WTC11 (cell line): Measurements from ENCODE around the gene NPAS3.

ENCODE experiments used
- ATF1 ChIP-seq: sonication (generic); formaldehyde crosslinking; IDR thresholded peaks from 2 replicates; pipeline ENCODE4 v1.8.1; 2023; ENCODE audit warnings: mild to moderate bottlenecking, moderate library complexity, missing genetic modification reagents
- CREM ChIP-seq: sonication (generic); formaldehyde crosslinking; IDR thresholded peaks from 2 replicates; pipeline ENCODE4 v1.8.1; 2022; ENCODE audit warnings: mild to moderate bottlenecking, missing genetic modification reagents, moderate library complexity
- ESRRA ChIP-seq: sonication (generic); formaldehyde crosslinking; IDR thresholded peaks from 2 replicates; pipeline ENCODE4 v1.8.1; 2022; ENCODE audit warnings: mild to moderate bottlenecking, missing genetic modification reagents, borderline replicate concordance
- HMGA2 ChIP-seq: fragments of 250-450 bp; sonication (Bioruptor Pico); IDR thresholded peaks from 2 replicates; pipeline ENCODE4 v1.4.0; 2021; ENCODE audit warnings: mild to moderate bottlenecking, moderate library complexity
- MXD4 ChIP-seq: fragments of 250-450 bp; sonication (Bioruptor Pico); IDR thresholded peaks from 2 replicates; pipeline ENCODE4 v1.8.0; 2021; ENCODE audit warnings: mild to moderate bottlenecking, moderate library complexity, borderline replicate concordance
- NFYB ChIP-seq: sonication (generic); formaldehyde crosslinking; conservative IDR thresholded peaks from 2 replicates; pipeline ENCODE4 v1.8.0; 2022; ENCODE audit warnings: low read depth, missing genetic modification reagents
- NR2C2 ChIP-seq: sonication (generic); formaldehyde crosslinking; IDR thresholded peaks from 2 replicates; pipeline ENCODE4 v1.8.0; 2022; ENCODE audit warnings: mild to moderate bottlenecking, missing genetic modification reagents
- ZBTB21 ChIP-seq: sonication (generic); formaldehyde crosslinking; IDR thresholded peaks from 2 replicates; pipeline ENCODE4 v1.8.1; 2023; ENCODE audit warnings: mild to moderate bottlenecking, missing genetic modification reagents, borderline replicate concordance
- ZNF121 ChIP-seq: sonication (generic); formaldehyde crosslinking; IDR thresholded peaks from 2 replicates; pipeline ENCODE4 v1.8.0; 2023; ENCODE audit warnings: missing genetic modification reagents
- TF ChIP-seq, protein P1 (sequence below): fragments of 200-600 bp; IDR thresholded peaks from 2 replicates; pipeline ENCODE4 v1.8.0; 2022; ENCODE audit warnings: antibody characterized with exemption
- TF ChIP-seq, protein P2 (sequence below): sonication (generic); formaldehyde crosslinking; IDR thresholded peaks from 2 replicates; pipeline ENCODE4 v1.8.1; 2022; ENCODE audit warnings: low read depth, mild to moderate bottlenecking, moderate library complexity, missing genetic modification reagents, borderline replicate concordance
- TF ChIP-seq, protein P3 (sequence below): sonication (generic); formaldehyde crosslinking; IDR thresholded peaks from 2 replicates; pipeline ENCODE4 v1.8.1; 2022; ENCODE audit warnings: low read depth, missing genetic modification reagents, borderline replicate concordance
- TF ChIP-seq, protein P4 (sequence below): sonication (generic); formaldehyde crosslinking; IDR thresholded peaks from 2 replicates; pipeline ENCODE4 v1.8.1; 2023; ENCODE audit warnings: mild to moderate bottlenecking, missing genetic modification reagents, moderate library complexity

DNA sequence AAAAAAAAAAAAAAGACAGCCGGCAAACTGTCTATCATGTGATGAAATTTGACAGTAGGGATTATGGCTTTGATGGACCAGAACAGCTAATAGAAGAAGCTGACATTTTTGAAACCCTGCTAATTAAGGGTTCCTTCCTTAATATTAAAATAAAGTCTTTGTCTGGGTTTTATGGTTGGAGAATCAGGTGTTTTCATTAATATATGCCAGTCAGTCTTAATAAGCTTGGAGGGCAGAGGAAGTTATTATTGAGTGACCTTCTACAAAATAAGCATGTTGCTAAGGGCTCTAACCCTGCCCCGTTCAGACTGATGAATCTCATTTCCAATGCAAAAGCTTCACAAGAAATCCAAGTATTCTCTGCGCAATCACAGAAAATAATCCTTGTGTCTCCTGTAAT lies 722.4 kb downstream of the NPAS3 start:
- TF ChIP-seq NR2C2 (CRISPR knock-in tag) (no peak), ESRRA (no peak), ZNF121 (CRISPR knock-in tag) (no peak), ATF1 (no peak), MXD4 (no peak), ZBTB21 (no peak), CREM (CRISPR knock-in tag) (no peak), NFYB (CRISPR knock-in tag) (no peak), HMGA2 (CRISPR knock-in tag) (no peak)
- TF ChIP-seq, protein P1, sequence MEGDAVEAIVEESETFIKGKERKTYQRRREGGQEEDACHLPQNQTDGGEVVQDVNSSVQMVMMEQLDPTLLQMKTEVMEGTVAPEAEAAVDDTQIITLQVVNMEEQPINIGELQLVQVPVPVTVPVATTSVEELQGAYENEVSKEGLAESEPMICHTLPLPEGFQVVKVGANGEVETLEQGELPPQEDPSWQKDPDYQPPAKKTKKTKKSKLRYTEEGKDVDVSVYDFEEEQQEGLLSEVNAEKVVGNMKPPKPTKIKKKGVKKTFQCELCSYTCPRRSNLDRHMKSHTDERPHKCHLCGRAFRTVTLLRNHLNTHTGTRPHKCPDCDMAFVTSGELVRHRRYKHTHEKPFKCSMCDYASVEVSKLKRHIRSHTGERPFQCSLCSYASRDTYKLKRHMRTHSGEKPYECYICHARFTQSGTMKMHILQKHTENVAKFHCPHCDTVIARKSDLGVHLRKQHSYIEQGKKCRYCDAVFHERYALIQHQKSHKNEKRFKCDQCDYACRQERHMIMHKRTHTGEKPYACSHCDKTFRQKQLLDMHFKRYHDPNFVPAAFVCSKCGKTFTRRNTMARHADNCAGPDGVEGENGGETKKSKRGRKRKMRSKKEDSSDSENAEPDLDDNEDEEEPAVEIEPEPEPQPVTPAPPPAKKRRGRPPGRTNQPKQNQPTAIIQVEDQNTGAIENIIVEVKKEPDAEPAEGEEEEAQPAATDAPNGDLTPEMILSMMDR, result no peak
- TF ChIP-seq, protein P2, sequence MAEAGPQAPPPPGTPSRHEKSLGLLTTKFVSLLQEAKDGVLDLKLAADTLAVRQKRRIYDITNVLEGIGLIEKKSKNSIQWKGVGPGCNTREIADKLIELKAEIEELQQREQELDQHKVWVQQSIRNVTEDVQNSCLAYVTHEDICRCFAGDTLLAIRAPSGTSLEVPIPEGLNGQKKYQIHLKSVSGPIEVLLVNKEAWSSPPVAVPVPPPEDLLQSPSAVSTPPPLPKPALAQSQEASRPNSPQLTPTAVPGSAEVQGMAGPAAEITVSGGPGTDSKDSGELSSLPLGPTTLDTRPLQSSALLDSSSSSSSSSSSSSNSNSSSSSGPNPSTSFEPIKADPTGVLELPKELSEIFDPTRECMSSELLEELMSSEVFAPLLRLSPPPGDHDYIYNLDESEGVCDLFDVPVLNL, result no peak
- TF ChIP-seq, protein P3, sequence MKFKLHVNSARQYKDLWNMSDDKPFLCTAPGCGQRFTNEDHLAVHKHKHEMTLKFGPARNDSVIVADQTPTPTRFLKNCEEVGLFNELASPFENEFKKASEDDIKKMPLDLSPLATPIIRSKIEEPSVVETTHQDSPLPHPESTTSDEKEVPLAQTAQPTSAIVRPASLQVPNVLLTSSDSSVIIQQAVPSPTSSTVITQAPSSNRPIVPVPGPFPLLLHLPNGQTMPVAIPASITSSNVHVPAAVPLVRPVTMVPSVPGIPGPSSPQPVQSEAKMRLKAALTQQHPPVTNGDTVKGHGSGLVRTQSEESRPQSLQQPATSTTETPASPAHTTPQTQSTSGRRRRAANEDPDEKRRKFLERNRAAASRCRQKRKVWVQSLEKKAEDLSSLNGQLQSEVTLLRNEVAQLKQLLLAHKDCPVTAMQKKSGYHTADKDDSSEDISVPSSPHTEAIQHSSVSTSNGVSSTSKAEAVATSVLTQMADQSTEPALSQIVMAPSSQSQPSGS (CRISPR knock-in tag), result no peak
- TF ChIP-seq, protein P4, sequence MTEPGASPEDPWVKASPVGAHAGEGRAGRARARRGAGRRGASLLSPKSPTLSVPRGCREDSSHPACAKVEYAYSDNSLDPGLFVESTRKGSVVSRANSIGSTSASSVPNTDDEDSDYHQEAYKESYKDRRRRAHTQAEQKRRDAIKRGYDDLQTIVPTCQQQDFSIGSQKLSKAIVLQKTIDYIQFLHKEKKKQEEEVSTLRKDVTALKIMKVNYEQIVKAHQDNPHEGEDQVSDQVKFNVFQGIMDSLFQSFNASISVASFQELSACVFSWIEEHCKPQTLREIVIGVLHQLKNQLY (CRISPR knock-in tag), result no peak
